ENCODE measurements around the gene SEZ6L2. TPM values are rescaled to one million over a fixed set of nuclear protein-coding genes. Genes with fewer than 3 reads are reported as not detected.
"Not testable (repeated sequence)": the region's sequence is repeated elsewhere in the genome, so short reads cannot be mapped to it uniquely, and the experiment has no call there.

Gene SEZ6L2
- total RNA-seq, 4 donors from 2014 or later: 0.52 to 19.4 (median 4.6) TPM; not detected in 1

GRCh38 chr16:29915590-29916247, 16.4 kb upstream of the SEZ6L2 start:
- DNase-seq: no peak
- intact Hi-C loops (cut with DNase I; ENCODE audit: low total_unique reads): no loop called here
- no peak for TF ChIP-seq POLR2A (IDR thresholded peaks at IDR 0.05)
- TF ChIP-seq, protein P1, sequence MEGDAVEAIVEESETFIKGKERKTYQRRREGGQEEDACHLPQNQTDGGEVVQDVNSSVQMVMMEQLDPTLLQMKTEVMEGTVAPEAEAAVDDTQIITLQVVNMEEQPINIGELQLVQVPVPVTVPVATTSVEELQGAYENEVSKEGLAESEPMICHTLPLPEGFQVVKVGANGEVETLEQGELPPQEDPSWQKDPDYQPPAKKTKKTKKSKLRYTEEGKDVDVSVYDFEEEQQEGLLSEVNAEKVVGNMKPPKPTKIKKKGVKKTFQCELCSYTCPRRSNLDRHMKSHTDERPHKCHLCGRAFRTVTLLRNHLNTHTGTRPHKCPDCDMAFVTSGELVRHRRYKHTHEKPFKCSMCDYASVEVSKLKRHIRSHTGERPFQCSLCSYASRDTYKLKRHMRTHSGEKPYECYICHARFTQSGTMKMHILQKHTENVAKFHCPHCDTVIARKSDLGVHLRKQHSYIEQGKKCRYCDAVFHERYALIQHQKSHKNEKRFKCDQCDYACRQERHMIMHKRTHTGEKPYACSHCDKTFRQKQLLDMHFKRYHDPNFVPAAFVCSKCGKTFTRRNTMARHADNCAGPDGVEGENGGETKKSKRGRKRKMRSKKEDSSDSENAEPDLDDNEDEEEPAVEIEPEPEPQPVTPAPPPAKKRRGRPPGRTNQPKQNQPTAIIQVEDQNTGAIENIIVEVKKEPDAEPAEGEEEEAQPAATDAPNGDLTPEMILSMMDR (IDR thresholded peaks at IDR 0.05): no peak

DNA sequence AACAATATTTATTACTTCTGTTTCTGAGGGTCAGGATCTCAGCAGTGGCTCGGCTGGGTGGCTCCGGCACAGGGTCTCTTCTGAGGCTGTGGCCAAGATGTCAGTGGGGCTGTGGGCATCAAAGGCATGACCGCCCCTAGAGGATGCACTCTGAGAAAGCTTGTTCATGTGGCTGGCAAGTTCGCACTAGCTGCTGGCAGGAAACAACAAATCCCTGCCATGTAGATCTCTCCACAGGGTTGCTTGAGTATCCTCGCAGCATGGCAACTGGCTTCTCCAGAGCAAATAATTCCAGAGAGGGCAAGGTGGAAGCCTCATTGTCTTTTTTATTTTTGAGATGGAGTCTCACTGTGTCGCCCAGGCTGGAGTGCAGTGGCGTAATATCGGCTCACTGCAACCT, 14.2 kb upstream of the SEZ6L2 start:
- H3K27me3 ChIP-seq: no peaks in the 10 kb centered on the region
- no peak overlapping the region for H3K4me3 ChIP-seq
- intact Hi-C loops (cut with DNase I; ENCODE audit: low total_unique reads): no loop called here
- no peaks in the 10 kb centered on the region for H3K9me3 ChIP-seq
- TF ChIP-seq, protein P1 (IDR thresholded peaks at IDR 0.05): no peak
- TF ChIP-seq POLR2A (IDR thresholded peaks at IDR 0.05): no peak
- H3K27ac ChIP-seq: no peak overlapping the region
- no peaks in the 10 kb centered on the region for H3K4me1 ChIP-seq
- no peak for DNase-seq
- H3K36me3 ChIP-seq: no peaks in the 10 kb centered on the region

More at GRCh38 chr16:29915590-29916247, 16.4 kb upstream of the SEZ6L2 start:
- no peaks in the 10 kb centered on the region for H3K36me3 ChIP-seq
- H3K4me1 ChIP-seq: no peaks in the 10 kb centered on the region
- H3K27ac ChIP-seq: no peak overlapping the region
- no peak overlapping the region for H3K4me3 ChIP-seq
- no peaks in the 10 kb centered on the region for H3K9me3 ChIP-seq
- H3K27me3 ChIP-seq: no peaks in the 10 kb centered on the region

DNA sequence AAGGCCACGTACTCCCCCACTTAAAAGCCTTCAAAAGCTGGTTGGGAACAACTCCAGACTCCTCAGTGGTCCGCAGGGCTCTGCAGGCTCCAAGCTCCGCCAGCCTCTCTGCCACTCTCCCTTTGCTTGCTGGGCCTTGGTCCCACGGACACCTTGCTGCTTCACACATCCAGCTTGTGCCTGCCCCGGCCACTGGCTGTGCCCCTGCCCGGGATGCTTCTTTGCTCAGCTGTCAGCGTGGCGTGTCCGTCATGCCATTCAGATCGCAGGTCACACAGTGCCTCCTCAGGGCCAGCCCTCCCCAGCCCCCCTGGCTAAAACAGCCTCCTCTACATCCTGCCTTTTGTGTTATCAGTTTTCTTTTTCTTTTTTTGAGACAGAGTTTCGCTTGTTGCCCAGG, 12.7 kb upstream of the SEZ6L2 start:
- no peak for TF ChIP-seq POLR2A (IDR thresholded peaks at IDR 0.05)
- TF ChIP-seq, protein P1 (IDR thresholded peaks at IDR 0.05): no peak
- no peak for DNase-seq
- intact Hi-C loops (cut with DNase I; ENCODE audit: low total_unique reads): no loop called here

GRCh38 chr16:29911676-29912010, 12.3 kb upstream of the SEZ6L2 start:
- no peaks in the 10 kb centered on the region for H3K4me1 ChIP-seq
- H3K4me3 ChIP-seq: no peak overlapping the region
- H3K27ac ChIP-seq: no peak overlapping the region
- DNase-seq: no peak
- TF ChIP-seq POLR2A (IDR thresholded peaks at IDR 0.05): no peak
- TF ChIP-seq, protein P1 (IDR thresholded peaks at IDR 0.05): no peak
- H3K9me3 ChIP-seq: no peaks in the 10 kb centered on the region
- intact Hi-C loops (cut with DNase I; ENCODE audit: low total_unique reads): no loop called here
- no peaks in the 10 kb centered on the region for H3K27me3 ChIP-seq
- no peaks in the 10 kb centered on the region for H3K36me3 ChIP-seq

More for the DNA sequence above, 12.7 kb upstream of the SEZ6L2 start:
- Histone ChIP-seq H3K4me3 (no peak overlapping the region), H3K27me3 (no peaks in the 10 kb centered on the region), H3K4me1 (no peaks in the 10 kb centered on the region), H3K9me3 (no peaks in the 10 kb centered on the region), H3K27ac (no peak overlapping the region), H3K36me3 (no peaks in the 10 kb centered on the region)

DNA sequence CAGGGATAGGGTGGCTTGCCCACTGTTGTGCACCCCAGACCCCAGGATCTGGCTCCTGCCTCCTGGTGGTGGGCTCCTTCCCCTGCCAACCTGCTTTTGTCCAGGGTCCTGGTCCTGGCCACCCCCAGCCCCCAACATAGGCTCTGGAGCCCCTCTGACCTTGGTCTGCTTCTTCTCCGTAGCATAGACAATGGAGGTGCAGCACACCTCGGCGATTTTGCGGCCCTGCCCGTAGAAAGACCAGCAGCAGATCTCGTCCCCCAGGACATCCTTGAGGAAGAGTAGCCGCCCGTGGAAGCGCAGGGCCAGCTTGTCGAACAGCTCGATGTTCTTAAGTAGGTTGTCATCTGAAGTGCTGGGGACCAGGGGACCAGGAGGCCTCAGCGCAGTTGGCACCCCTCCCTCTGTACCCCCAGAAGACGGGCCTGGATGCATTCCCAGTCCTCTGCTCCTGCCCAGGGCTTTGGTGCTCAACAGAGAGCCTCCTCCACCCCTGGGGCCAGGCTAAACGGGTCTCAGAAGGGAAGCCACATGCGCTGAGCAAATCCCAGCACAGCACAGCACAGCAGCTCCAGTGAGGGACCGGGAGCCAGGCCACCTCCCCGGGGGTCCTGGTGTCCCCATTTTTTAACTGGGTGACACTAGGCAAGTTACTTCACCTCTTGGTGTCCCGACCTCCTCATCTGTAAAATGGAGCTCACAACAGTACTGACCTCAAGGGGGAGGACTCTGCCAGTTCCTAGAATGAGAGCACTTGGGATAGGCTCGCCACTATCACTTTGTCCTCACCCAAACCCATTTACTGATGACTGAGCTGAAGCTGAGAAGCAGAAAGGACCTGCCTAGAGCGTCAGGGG, 11.7 kb upstream of the SEZ6L2 start:
- H3K27ac ChIP-seq: no peak overlapping the region
- no peaks in the 10 kb centered on the region for H3K36me3 ChIP-seq
- no peak overlapping the region for H3K4me3 ChIP-seq
- TF ChIP-seq POLR2A (IDR thresholded peaks at IDR 0.05): no peak
- TF ChIP-seq, protein P1 (IDR thresholded peaks at IDR 0.05): no peak
- intact Hi-C loops (cut with DNase I; ENCODE audit: low total_unique reads): no loop called here
- no peaks in the 10 kb centered on the region for H3K27me3 ChIP-seq
- no peaks in the 10 kb centered on the region for H3K9me3 ChIP-seq
- no peaks in the 10 kb centered on the region for H3K4me1 ChIP-seq
- no peak for DNase-seq

- intact Hi-C loops (cut with DNase I; ENCODE audit: low total_unique reads); H3K9me3 ChIP-seq; H3K4me3 ChIP-seq; H3K27me3 ChIP-seq; H3K4me1 ChIP-seq; DNase-seq; H3K27ac ChIP-seq; H3K36me3 ChIP-seq: not testable (repeated sequence)
These were observed 10.5 kb upstream of the SEZ6L2 start for GRCh38 chr16:29909851-29910250.
